GM21723 (cell line): Measurements from ENCODE around the gene CLDN9.
"Not testable (repeated sequence)": the region's sequence is repeated elsewhere in the genome, so short reads cannot be mapped to it uniquely, and the experiment has no call there.

ENCODE experiments used
- ATAC-seq: cut with Tn5 transposase; IDR thresholded peaks from one replicate; pipeline ENCODE4 v1.9.1; 2021; ENCODE audit warnings: mild to moderate bottlenecking, moderate library complexity; ENCODE audit not compliant: unreplicated experiment

Gene CLDN9

GRCh38 chr16:3052571-3053329, 40.0 kb downstream of the CLDN9 start:
- not testable (repeated sequence) for ATAC-seq

DNA sequence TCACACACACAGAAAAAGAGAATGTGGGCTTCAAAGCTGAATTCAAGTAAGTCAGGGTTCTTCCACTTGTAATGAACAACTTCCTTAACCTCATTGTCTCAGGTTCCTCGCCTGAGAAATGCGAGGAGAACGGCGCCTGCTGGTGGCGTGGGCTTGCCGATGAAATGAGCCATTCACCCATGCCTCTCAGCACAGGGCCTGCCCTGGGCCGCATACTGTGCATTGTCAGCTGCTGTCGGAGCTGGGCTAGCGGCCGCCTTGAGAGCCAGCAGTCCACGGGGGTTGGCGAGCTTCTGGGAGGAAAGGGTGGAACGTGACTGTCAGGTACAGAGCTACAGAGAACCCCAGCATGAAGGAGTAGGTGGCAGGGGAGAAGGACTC, 40.6 kb downstream of the CLDN9 start:
- ATAC-seq = not testable (repeated sequence)

- ATAC-seq = no peak
Observed at GRCh38 chr16:3054965-3055733, 42.4 kb downstream of the CLDN9 start.

GRCh38 chr16:3055734-3056115, 43.0 kb downstream of the CLDN9 start:
- ATAC-seq = not testable (repeated sequence)

DNA sequence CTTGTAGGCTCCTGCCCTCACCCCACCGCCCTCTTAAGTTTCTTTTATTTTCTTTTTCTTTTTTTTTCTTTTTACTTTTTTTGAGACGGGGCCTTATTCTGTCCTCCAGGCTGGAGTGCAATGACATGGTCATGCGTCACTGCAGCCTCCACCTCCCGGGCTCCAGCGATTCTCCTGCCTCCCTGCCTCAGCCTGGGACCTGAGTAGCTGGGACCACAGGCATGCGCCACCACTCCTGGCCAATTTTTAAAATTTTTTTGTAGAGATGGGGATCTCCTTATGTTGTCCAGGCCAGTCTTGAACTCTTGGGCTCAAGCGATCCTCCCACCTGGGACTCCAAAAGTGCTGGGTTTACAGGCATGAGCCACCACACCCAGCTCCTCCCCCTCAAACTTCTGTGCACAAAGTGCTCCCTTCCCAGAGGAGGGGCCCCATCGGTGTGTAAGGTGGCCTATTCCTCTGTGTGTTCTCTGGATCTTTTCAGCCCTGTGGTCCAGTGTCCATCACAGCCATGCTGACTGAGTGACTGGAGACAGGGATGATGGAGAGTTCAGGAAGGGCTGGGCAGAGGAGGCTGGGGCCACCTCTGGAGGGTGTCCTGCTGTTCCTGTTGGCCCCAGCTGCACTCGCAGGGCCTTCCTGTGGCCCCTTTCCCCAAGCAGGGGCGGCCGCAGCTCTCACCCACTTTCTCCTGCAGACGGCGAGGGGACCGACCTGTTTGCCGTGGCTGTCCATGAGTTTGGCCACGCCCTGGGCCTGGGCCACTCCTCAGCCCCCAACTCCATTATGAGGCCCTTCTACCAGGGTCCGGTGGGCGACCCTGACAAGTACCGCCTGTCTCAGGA, 43.8 kb downstream of the CLDN9 start:
- ATAC-seq = no peak

DNA sequence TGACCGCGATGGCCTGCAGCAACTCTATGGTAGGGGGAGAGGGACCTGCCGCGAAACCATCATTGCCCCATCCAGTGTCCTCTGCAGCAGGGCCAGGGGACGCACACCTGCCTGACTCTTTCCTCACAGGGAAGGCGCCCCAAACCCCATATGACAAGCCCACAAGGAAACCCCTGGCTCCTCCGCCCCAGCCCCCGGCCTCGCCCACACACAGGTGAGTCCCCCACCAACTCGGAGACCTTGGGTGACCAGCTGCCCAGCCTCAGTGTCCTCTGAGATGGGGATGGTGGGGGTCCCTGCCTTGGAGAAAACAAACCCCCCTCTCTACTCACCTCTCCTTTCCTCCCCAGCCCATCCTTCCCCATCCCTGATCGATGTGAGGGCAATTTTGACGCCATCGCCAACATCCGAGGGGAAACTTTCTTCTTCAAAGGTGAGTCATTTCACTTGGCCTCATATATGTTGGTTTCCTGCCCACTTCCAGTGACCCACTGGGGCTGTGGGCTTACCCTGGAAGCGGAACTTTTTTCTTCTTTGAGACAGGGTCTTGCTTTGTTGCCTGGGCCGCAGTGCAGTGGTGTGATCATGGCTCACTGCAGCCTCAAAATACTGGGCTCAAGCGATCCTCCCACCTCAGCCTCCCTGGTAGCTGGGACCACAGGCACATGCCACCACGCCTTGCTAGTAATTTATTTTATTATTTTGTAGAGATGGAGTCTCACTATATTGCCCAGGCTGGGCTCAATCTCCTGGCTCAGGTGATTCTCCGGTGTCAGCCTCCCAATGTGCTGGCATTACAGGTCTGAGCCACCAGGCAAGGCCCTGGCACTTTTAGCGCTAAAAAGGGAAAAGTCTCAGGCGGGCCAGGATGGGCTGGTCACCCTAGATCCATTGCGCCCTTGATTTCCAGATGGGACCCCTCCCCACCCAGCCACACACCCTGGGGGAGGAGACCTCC, 44.7 kb downstream of the CLDN9 start:
- ATAC-seq = no peak

- ATAC-seq = peak; percentile 38
Observed at GRCh38 chr16:3058139-3059030, 45.7 kb downstream of the CLDN9 start.

DNA sequence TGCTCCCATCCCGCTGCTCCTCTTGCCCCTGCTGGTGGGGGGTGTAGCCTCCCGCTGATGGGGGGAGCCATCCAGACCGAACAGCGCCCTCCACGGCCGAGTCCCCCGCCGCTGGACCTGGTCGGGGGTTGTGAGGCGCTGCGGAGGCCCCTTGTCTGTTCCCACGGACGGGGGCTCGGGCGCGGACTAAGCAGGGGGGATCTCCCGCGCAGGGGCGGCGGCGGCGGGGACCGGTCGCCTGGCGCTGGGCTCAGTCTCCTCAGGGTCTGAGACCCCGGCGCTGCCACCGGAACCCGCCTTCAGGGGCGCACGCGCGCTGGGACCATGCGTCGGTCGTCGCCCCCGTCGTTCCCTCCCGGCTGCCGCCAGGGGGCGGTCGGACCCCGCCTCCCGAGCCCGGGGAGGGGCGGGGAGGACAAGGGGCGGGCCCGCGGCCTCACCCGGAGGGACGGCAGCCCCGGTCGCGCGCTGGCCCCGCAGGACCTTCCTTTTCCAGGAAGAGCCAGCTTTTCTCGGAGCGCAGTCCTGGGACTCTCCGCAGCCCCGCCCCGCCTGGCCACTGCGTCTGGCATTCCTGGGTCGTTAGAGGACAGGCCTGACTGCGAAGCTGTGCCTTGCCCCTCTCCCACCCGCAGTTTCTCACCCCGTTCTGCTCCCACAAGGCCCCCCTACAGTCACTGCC, 46.5 kb downstream of the CLDN9 start:
- peak; percentile 77 for ATAC-seq

GRCh38 chr16:3059723-3060242, 47.1 kb downstream of the CLDN9 start:
- peak; percentile 6 for ATAC-seq

- no peak for ATAC-seq
Observed at GRCh38 chr16:3060339-3061127, 47.8 kb downstream of the CLDN9 start.

GRCh38 chr16:3062553-3062952, 49.8 kb downstream of the CLDN9 start:
- ATAC-seq = no peak

- no peak for ATAC-seq
Observed at GRCh38 chr16:3063625-3064386, 51.1 kb downstream of the CLDN9 start.
